Measurements from ENCODE around the gene HOXD10.

HOXD10 gene

DNA sequence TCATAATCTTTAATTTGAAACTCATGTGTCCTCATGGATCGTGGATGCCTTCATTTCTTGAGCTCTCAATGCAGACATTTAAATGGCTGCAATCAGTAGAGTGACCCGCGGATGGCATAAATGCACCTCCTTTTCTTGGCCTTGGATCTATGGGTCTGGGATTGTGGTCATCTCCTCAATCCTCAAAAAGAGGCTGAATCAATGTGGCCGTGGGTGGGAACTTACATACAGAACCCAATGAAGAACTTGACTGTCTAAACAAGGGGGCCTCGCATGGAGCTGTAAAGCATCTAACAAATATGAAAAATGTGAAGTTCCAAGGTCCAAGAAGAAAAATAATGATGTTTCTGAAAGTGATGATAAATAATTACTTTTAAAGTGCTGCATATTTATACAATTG lies 21.2 kb upstream of the HOXD10 start:
- TF ChIP-seq CTCF (IDR thresholded peaks at IDR 0.05; ENCODE audit: extremely low read depth, insufficient read depth, missing control alignments), result no peak
- DNase-seq (ENCODE audit: low spot score), result no peak
- in situ Hi-C loops (cut with MboI; ENCODE audit: low pct_unique_long_range_greater_than_20kb, low sequenced_read_pairs, unreplicated experiment), result loop anchor here (25.0 kb wide), 2 partner anchors 408 to 1758 kb away; partner anchors contain the start of gene SP9

GRCh38 chr2:176096243-176096985 lies 20.2 kb upstream of the HOXD10 start:
- in situ Hi-C loops (cut with MboI; ENCODE audit: low pct_unique_long_range_greater_than_20kb, low sequenced_read_pairs, unreplicated experiment), result loop anchor here (25.0 kb wide), 2 partner anchors 409 to 1759 kb away; partner anchors contain the start of gene SP9
- no peak for DNase-seq (ENCODE audit: low spot score)
- no peak for TF ChIP-seq CTCF (IDR thresholded peaks at IDR 0.05; ENCODE audit: extremely low read depth, insufficient read depth, missing control alignments)

DNA sequence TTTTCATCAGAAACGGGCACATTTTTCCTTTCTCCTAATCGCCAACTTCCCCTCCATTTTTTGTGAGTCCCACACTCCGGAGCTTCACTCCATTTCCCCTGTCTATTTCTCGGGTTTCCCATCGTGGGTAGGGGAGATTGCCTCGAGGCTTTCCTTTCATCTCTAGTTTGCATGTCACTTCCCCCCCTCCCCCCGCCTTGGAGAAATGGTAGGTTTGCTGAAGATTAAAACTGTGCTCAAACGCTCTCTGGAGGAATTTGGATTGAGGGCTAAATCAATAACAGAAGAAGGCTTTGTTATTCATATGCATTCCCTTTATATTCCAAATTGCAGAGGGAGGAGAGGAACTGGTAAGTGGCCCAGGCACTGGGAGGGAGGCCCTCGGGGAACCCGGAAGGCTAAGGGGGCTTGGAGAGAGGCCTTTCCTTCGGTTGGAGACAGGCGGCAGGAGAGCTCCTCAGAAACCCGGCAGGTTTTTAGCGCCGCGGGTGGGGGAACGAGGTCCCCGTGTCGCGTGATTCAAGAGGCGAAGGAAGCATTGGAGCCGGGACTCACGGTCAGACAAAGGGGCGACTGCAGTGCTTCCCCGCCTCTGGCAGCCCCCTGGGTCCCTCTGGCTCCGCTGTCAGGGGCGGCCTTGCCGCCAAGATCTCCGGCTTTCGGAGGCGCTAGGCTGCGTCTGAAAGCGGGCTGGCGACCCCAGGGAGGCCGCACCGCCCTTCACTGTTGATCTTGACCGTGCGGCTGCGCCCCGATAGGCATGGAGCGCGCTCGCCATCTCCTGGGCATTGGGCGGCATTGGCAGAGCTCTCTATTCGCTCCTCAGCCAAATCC lies 19.4 kb upstream of the HOXD10 start:
- DNase-seq (ENCODE audit: low spot score), result peak; percentile 88
- TF ChIP-seq CTCF (IDR thresholded peaks at IDR 0.05; ENCODE audit: extremely low read depth, insufficient read depth, missing control alignments), result peak; percentile 93
- in situ Hi-C loops (cut with MboI; ENCODE audit: low pct_unique_long_range_greater_than_20kb, low sequenced_read_pairs, unreplicated experiment), result loop anchor here (25.0 kb wide), 2 partner anchors 410 to 1760 kb away; partner anchors contain the start of gene SP9

DNA sequence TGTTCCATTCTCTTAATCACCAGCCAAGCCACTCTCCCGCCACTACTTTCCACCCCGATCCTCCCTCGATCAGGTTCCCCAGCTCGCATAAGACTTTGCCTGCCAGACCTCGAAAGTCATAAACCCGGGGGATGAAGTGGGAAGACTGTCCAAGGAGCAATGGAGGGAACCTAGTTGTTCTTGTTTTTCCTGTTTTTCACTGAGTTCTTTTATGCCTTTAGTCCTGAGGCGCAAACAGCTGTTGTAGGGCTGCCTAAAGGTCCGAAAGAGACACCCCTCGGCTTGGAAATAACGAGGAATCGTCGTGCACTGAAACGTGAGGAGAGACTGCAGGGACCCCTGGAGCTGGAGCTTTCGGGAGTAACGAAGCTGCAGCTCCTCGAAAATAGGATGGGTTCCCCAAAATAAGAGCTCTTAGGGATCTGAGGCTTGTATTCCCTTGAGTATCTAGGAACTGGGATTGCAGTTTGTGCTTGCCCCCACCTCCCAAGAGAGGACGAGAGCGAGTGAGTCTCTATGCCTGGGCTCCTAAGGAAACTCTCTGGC lies 18.7 kb upstream of the HOXD10 start:
- no peak for DNase-seq (ENCODE audit: low spot score)
- no peak for TF ChIP-seq CTCF (IDR thresholded peaks at IDR 0.05; ENCODE audit: extremely low read depth, insufficient read depth, missing control alignments)
- in situ Hi-C loops (cut with MboI; ENCODE audit: low pct_unique_long_range_greater_than_20kb, low sequenced_read_pairs, unreplicated experiment), result loop anchor here (25.0 kb wide), 2 partner anchors 411 to 1761 kb away; partner anchors contain the start of gene SP9

GRCh38 chr2:176098366-176099158 lies 18.0 kb upstream of the HOXD10 start:
- TF ChIP-seq CTCF (IDR thresholded peaks at IDR 0.05; ENCODE audit: extremely low read depth, insufficient read depth, missing control alignments), result no peak
- no peak for DNase-seq (ENCODE audit: low spot score)
- in situ Hi-C loops (cut with MboI; ENCODE audit: low pct_unique_long_range_greater_than_20kb, low sequenced_read_pairs, unreplicated experiment), result loop anchor here (25.0 kb wide), 2 partner anchors 411 to 1761 kb away; partner anchors contain the start of gene SP9

All from GM13977 (cell line).